Epidermal melanocyte (primary cell): Measurements from ENCODE around the gene NCOA1.
A peak's percentile ranks its signal among the peaks of the same experiment; 100 is the strongest.
"Not testable (repeated sequence)": the region's sequence is repeated elsewhere in the genome, so short reads cannot be mapped to it uniquely, and the experiment has no call there.

Experiments
- DNase-seq: peaks from one replicate; pipeline ENCODE4 v3.0.0; 2011; ENCODE audit warnings: low spot score; ENCODE audit not compliant: insufficient read length

The NCOA1 gene

DNA sequence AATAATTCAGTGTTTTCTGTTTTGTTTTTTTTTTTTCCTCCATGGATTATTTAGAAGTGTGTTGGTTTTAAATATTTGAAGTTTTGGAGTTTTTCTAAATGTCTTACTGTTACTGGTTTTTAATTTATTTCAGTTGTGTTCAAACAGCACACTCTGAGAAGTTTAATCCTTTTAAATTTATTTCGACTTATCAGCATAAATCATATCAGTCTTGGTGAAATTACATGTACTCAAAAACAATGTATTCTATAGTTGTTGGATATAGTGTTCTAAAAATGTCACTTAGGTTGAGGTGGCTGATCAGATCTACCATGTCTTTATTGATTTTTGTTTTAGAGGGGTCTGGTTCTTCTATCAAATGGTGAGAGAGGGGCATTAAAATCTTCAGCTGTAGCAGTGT, 134.7 kb downstream of the NCOA1 start:
- DNase-seq, result no peak

DNA sequence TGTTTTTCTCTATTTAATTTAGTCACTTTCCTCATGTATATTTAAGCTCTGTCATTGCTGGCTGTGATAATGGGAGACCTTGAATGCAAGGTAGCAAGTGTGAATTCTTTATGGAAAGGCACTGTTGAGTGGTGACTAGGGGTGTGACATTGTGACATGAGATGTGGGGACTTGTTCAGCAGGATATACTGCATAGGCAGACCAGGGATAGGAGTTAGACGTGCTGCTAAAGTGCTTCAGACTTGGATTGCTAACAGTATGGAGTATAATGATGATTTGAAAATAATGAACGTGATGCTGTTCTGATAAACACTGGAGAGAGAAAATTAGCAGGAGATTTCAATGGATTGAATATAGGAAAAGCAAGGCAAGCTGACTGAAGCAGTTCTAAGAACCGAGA, 135.1 kb downstream of the NCOA1 start:
- DNase-seq, result no peak

- no peak for DNase-seq
Measured at GRCh38 chr2:24628746-24629145, 137.7 kb downstream of the NCOA1 start.

GRCh38 chr2:24632172-24632571, 141.1 kb downstream of the NCOA1 start:
- DNase-seq, result no peak

GRCh38 chr2:24635181-24635580, 144.1 kb downstream of the NCOA1 start:
- peak; percentile 30 for DNase-seq

- no peak for DNase-seq
Measured at GRCh38 chr2:24638568-24638967, 147.5 kb downstream of the NCOA1 start.

DNA sequence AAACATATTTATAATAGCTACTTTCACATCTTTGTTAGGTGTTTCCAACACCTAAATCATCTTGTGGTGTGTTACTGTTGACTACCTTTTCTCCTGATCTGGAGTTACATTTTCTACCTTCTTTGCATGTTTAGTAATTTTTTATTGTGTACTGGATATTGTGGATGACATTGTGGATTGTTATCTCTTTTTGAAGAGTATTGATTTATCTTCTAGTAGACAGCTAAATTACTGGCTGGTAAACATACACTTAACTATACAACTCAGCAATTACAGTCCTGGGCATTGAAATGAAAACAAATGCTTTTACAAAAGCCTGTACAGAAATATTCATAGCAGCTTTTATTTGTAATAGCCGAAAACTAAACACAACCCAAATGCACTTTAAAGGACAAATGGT, 151.3 kb downstream of the NCOA1 start:
- DNase-seq, result no peak

GRCh38 chr2:24643051-24643450, 152.0 kb downstream of the NCOA1 start:
- no peak for DNase-seq

GRCh38 chr2:24644032-24644431, 153.0 kb downstream of the NCOA1 start:
- no peak for DNase-seq

DNA sequence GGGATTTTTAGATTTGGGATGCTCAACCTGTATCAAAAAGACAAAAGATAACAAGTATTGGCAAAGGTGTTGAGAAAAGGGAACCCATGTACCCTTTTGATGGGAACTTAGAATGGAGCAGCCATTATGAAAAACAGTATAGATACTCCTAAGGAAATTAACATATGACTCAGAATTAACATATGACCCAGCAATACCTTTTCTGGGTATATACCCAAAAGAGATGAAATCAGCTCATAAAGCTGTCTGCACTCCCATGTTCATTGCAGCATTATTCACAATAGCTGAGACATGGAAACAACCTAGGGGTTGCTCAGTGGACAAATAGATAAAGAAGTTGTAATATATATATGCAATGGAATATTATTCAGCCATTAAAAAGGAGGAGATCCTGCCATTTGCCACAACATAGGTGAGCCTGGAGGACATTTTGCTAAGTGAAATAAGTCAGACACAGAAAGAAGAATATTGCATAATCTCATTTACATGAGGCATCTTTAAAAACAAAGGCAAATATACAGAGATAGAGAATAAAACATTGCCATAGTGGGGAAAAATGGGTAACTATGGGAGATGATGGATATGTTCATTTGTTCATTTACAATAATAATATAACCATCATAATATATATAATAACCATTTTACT, 160.1 kb downstream of the NCOA1 start:
- no peak for DNase-seq

GRCh38 chr2:24651643-24652003, 160.6 kb downstream of the NCOA1 start:
- DNase-seq, result no peak

GRCh38 chr2:24652265-24653182, 161.5 kb downstream of the NCOA1 start:
- DNase-seq, result no peak

GRCh38 chr2:24657818-24658217, 166.8 kb downstream of the NCOA1 start:
- no peak for DNase-seq

GRCh38 chr2:24658531-24659202, 167.6 kb downstream of the NCOA1 start:
- no peak for DNase-seq

- DNase-seq, result no peak
Measured at GRCh38 chr2:24659862-24660261, 168.8 kb downstream of the NCOA1 start.

DNA sequence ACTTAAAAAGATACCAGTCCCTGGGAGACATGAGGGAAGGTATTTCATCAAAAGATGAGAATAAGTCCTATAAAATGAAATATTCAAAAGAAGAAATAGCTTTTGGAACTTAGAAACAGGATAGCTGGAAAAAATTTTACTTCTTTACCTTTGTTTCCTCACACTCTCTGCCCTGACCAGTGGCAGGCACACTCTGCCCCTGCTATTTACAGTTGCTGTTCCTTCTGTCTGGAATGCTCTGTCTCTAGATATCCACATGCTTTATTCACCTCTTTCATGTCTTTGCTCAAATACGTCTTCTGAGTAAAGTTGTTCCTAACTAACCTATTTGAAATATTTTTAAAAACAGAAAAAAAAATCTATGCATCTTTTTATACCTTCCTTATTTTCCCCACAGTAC, 176.5 kb downstream of the NCOA1 start:
- no peak for DNase-seq

DNA sequence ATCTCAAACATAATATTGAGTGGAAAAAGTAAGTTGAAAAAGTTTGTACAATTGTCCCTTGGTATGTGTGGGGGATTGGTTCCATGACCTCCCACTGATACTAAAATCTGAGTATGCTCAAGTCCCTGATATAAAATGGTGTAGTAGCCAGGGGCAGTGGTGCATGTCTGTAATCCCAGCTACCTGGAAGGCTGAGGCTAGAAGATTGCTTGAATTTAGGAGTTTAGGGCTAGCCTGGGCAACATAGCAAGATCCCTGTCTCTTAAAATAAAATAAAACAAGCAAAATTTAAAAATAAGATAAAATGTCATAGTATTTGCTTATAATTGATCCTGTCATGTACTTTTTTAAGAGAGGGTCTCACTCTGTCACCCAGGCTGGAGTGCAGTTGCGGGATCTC, 180.2 kb downstream of the NCOA1 start:
- DNase-seq, result no peak

DNA sequence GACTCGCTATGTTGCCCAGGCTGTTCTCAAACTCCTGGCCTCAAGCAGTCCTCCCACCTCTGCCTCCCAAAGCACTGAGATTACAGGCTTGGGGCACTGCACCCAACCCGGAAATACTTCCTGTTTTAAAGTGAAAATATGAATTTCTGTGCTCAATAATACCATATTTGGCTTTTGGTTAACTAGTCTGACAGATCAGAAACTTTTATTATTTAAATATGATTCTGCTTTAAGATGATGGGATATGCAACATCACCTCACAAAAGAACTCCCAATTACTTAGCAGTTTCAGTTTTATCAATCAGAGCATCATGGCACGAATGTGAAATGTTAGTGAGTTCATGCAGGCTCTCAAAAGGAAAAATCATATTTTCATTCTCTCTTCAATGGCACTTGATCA, 181.5 kb downstream of the NCOA1 start:
- DNase-seq, result no peak

DNA sequence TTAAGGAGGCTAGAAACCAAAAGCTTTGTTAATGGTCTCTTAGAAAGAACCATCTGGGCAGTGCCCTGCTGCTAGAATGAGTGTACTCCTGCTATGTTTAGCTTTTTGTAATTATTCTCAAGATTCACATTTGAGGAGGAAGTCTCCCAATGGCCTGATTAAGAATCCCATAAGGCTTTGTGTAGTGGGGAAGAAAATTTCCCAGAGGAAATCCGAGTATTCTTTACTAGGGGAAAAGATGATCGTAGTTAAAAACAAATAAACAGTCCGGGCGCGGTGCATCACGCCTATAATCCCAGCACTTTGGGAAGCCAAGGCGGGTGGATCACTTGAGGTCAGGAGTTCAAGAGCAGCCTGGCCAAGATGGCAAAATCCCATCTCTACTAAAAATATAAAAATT, 184.3 kb downstream of the NCOA1 start:
- DNase-seq, result no peak

DNA sequence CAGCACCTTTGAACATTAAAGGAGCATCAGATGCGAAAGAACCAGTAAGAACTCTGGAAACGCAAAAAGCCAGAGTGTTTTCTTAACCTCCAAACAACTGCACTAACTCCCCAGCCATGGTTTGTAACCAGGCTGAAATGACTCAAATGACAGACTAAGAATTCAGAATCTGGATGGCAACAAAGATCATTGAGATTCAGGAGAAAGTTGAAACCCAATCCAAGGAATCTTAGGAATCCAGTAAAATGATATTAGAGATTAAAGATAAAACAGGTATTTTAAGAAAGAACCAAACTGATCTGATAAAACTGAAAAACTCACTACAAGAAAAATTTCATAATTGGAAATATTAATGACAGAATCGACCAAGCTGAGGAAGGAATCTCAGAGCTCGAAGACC, 185.4 kb downstream of the NCOA1 start:
- DNase-seq, result no peak

DNA sequence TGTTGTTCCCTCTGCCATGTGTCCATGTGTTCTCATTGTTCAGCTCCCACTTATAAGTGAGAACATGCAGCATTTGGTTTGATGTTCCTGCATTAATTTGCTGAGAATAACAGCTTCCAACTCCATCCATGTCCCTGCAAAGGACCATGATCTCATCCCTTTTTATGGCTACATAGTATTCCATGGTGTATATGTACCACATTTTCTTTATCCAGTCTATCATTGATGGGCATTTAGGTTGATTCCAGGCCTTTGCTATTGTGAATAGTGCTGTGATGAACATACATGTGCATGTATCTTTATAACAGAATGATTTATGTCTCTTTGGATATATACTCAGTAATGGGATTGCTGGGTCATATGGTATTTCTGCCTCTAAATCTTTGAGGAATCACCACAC, 187.0 kb downstream of the NCOA1 start:
- DNase-seq, result not testable (repeated sequence)

- DNase-seq, result no peak
Measured at GRCh38 chr2:24680196-24680595, 189.1 kb downstream of the NCOA1 start.
